Ovary (tissue), 9 donors: ENCODE measurements around the gene ATP2B3. TPM values are rescaled to one million over a fixed set of nuclear protein-coding genes. Genes with fewer than 3 reads are reported as not detected.

Experiments
- DNase-seq, 5 donors: peaks; one replicate each; pipeline ENCODE4 v3.0.0-alpha.2; 2019 to 2020
- H3K27ac ChIP-seq, 2 donors: fragments of 200-600 bp; one replicate each; pipeline versions ENCODE4 v1.5.1 to v1.8.0; 2019 to 2022
- H3K27me3 ChIP-seq: fragments of 200-600 bp; one replicate; pipeline ENCODE4 v1.8.0; 2022
- H3K36me3 ChIP-seq: fragments of 200-600 bp; sonication (generic); one replicate; pipeline ENCODE4 v1.5.1; 2019
- H3K4me1 ChIP-seq: one replicate; pipeline ENCODE4 v1.8.1; 2013; ENCODE audit warnings: mild to moderate bottlenecking, moderate library complexity; ENCODE audit not compliant: insufficient read depth
- H3K4me3 ChIP-seq: fragments of 200-600 bp; sonication (generic); one replicate; pipeline ENCODE4 v1.5.1; 2017
- H3K9me3 ChIP-seq, 2 donors: fragments of 200-600 bp in 1 of 2; sonication (generic) in 1 of 2; one replicate each; pipeline versions ENCODE4 v1.5.1 to v1.8.1; 2013 to 2019; ENCODE audit warnings: mild to moderate bottlenecking in 1 of 2, moderate library complexity in 1 of 2
- EP300 ChIP-seq: sonication (generic); formaldehyde crosslinking; IDR thresholded peaks from one replicate; pipeline ENCODE4 v1.6.1; 2017; ENCODE audit warnings: antibody characterized with exemption
- POLR2A ChIP-seq: fragments of 450-650 bp; IDR thresholded peaks from one replicate; pipeline ENCODE4 v1.6.1; 2017; ENCODE audit warnings: antibody characterized with exemption, mild to moderate bottlenecking, moderate library complexity
- WGBS, 3 donors: extraction: QIAGEN DNeasy Blood & Tissue Kit in 1 of 3; methylation state at CpG; one replicate each; pipeline versions ENCODE4 v1.1.5 to v1.1.7; 2013 to 2017; 5-methylcytosine and 5-hydroxymethylcytosine counted together
- intact Hi-C, 4 donors: fragments of 100-400 bp; cut with DNase I; formaldehyde crosslinking; loops; one replicate each; pipeline versions ENCODE4 v1.11.0 to v1.15.1; 2022 to 2023
- polyA plus RNA-seq, 2 donors: library from polyadenylated mRNA; stranded (reverse); fragments of 200-250 nt in 1 of 2; fragments of 350-450 nt in 1 of 2; fragmentation: Illumina TruSeq in 1 of 2; extraction: RNeasy Lipid Tissue Mini Kit (QIAGEN cat#74804) in 1 of 2; gene quantifications; one replicate each; pipeline ENCODE4 v1.2.3, GENCODE V29; 2013 to 2014
- total RNA-seq, 7 donors: library from RNA; depleted of rRNA in 2 of 7; stranded (reverse); fragments of >200 nt in 2 of 7; fragmentation: NEBNext Ultra II Directional in 3 of 7; extraction: Animal tissue kit (Norgen Biotek cat#: 25700) in 3 of 7; gene quantifications; one replicate each; pipeline versions ENCODE4 v1.1.0 to v1.2.4, GENCODE V29; 2016 to 2023
- TF ChIP-seq, protein P1 (sequence below), 3 donors: fragments of 450-650 bp in 2 of 3; fragments of 200-600 bp in 1 of 3; IDR thresholded peaks; one replicate each; pipeline versions ENCODE4 v1.5.1 to v1.8.0; 2016 to 2022; ENCODE audit warnings: antibody characterized with exemption in 3 of 3, mild to moderate bottlenecking in 1 of 3
- donor health status: DM: no; HTN: no; CAD: no; lungs with moderate emphysema.
- donor health status: DM: no; HTN: no; CAD: no.
- donor health status: Bipolar disorder and iron deficiency.
- donor health status: DM: yes; HTN: yes; CAD: no.
- donor health status: DM: no; HTN: no; CAD: no.
- donor health status: DM: yes; HTN: yes; CAD: no.

ATP2B3 gene
- total and polyA plus RNA-seq, 9 donors = 0.01 to 1.6 (median 0.25) TPM; not detected in 5

- WGBS, 3 donors = 89 to 93% (median 90%) methylated on average over 9 of the region's 9 CpGs
- H3K4me1 ChIP-seq = no peaks in the 10 kb centered on the region
- H3K36me3 ChIP-seq = no peaks in the 10 kb centered on the region
- no peaks in the 10 kb centered on the region for H3K27me3 ChIP-seq
- TF ChIP-seq EP300 = no peak
- TF ChIP-seq, protein P1, sequence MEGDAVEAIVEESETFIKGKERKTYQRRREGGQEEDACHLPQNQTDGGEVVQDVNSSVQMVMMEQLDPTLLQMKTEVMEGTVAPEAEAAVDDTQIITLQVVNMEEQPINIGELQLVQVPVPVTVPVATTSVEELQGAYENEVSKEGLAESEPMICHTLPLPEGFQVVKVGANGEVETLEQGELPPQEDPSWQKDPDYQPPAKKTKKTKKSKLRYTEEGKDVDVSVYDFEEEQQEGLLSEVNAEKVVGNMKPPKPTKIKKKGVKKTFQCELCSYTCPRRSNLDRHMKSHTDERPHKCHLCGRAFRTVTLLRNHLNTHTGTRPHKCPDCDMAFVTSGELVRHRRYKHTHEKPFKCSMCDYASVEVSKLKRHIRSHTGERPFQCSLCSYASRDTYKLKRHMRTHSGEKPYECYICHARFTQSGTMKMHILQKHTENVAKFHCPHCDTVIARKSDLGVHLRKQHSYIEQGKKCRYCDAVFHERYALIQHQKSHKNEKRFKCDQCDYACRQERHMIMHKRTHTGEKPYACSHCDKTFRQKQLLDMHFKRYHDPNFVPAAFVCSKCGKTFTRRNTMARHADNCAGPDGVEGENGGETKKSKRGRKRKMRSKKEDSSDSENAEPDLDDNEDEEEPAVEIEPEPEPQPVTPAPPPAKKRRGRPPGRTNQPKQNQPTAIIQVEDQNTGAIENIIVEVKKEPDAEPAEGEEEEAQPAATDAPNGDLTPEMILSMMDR (IDR thresholded peaks at IDR 0.05) = no peak
- TF ChIP-seq POLR2A = no peak
- no peaks in the 10 kb centered on the region for H3K9me3 ChIP-seq
- intact Hi-C loops = no loop called here
- DNase-seq = no peak
- H3K27ac ChIP-seq = no peak overlapping the region
- no peak overlapping the region for H3K4me3 ChIP-seq
Observed at GRCh38 chrX:153562546-153562945, 45.1 kb downstream of the ATP2B3 start.

DNA sequence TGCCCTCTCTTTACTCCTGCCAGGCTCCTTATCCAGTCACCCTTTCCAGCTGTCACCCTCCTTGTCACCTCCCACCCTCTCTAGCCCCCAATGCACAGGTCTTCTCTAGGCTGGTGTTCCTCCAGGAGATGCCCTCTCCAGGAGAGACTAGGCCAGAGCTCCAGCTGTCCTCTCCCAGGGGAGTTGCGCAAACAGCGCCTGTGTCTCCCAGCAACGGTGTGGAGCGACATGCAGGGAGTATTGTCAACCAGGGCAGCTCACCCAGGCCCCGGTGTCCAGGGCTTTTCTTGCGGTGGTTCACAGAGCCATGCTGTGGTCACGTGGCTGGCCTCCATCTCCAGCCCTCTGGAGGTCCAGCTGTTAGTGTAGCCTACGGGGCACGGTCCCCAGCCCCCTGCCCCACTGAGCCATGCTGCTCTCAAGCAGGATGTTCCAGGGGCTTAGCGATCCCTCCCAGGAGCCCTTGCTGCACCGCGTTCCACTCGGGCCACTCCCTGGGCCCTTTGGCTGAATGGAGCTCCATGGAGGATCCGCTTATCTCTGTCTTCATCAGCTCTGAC, 46.7 kb downstream of the ATP2B3 start:
- Histone ChIP-seq H3K9me3 (no peaks in the 10 kb centered on the region), H3K27ac (no peak overlapping the region), H3K4me3 (no peak overlapping the region), H3K36me3 (no peaks in the 10 kb centered on the region), H3K27me3 (no peaks in the 10 kb centered on the region), H3K4me1 (no peaks in the 10 kb centered on the region)
- intact Hi-C loops = no loop called here
- no peak for TF ChIP-seq EP300
- TF ChIP-seq POLR2A = no peak
- TF ChIP-seq, protein P1 (IDR thresholded peaks at IDR 0.05) = no peak
- WGBS, 3 donors = 82 to 84% (median 82%) methylated on average over 14 of the region's 14 CpGs
- DNase-seq = no peak

GRCh38 chrX:153565996-153566580, 48.6 kb downstream of the ATP2B3 start:
- Histone ChIP-seq H3K27ac (no peak overlapping the region), H3K4me1 (no peaks in the 10 kb centered on the region), H3K36me3 (no peaks in the 10 kb centered on the region), H3K9me3 (no peaks in the 10 kb centered on the region), H3K27me3 (no peaks in the 10 kb centered on the region), H3K4me3 (no peak overlapping the region)
- no peak for DNase-seq
- intact Hi-C loops = no loop called here
- 73 to 85% (median 76%) methylated on average over 9 of the region's 9 CpGs for WGBS, 3 donors
- TF ChIP-seq, protein P1 (IDR thresholded peaks at IDR 0.05) = no peak
- TF ChIP-seq EP300 = no peak
- no peak for TF ChIP-seq POLR2A

DNA sequence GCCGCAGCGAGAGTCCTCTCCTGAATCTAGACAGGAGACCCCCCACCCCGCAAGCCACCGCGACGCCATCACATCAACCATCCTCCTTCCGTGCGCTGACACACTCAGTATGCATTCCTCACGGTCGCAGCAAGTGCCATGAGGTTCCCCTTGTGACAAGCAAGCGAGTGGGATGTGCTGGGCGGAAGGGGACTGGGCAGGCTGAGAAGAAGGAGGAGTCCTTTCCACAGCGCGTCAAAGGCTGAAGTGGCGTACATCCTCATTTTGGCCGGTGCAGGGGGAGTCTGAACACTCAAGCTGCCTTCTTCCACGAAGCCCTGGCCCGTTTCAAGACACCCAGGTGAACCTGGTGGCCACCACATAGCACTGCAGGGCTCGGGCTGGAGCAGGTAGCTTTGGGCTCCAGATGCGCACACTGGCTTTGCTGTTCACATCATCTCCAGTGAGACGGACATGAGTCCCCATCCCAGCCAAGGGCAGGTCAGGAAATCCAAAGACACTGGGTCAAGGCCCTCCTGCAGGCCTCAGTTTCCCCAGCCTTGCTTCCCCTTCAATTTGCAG, 51.1 kb downstream of the ATP2B3 start:
- Histone ChIP-seq H3K4me3 (no peak overlapping the region), H3K4me1 (no peaks in the 10 kb centered on the region), H3K9me3 (no peaks in the 10 kb centered on the region), H3K36me3 (no peaks in the 10 kb centered on the region), H3K27me3 (no peaks in the 10 kb centered on the region), H3K27ac (no peak overlapping the region)
- WGBS, 3 donors = 79 to 86% (median 82%) methylated on average over 21 of the region's 21 CpGs
- DNase-seq = no peak
- TF ChIP-seq EP300 (no peak), POLR2A (no peak)
- TF ChIP-seq, protein P1 (IDR thresholded peaks at IDR 0.05) = no peak
- intact Hi-C loops = no loop called here
